GM23338 (cell line): ENCODE data around the gene NEO1.

Experiments used
- EZH2 ChIP-seq: fragments of 200-600 bp; sonication (generic); IDR thresholded peaks from one replicate; pipeline ENCODE4 v1.8.0; 2017; ENCODE audit warnings: antibody characterized with exemption, mild to moderate bottlenecking, low read depth; ENCODE audit not compliant: unreplicated experiment
- EZH2phosphoT487 ChIP-seq: fragments of 200-600 bp; sonication (generic); IDR thresholded peaks from one replicate; pipeline ENCODE4 v1.8.1; 2018; ENCODE audit warnings: antibody characterized with exemption; ENCODE audit not compliant: unreplicated experiment
- NANOG ChIP-seq: IDR thresholded peaks from 2 replicates; pipeline ENCODE4 v1.6.1; 2016; ENCODE audit warnings: antibody characterized with exemption, borderline replicate concordance
- POLR2AphosphoS5 ChIP-seq: IDR thresholded peaks from 2 replicates; pipeline ENCODE4 v1.6.1; 2016; ENCODE audit warnings: antibody characterized with exemption, low read depth
- STAT1 ChIP-seq: IDR thresholded peaks from one replicate; pipeline ENCODE4 v1.6.1; 2016; ENCODE audit warnings: antibody characterized with exemption; ENCODE audit not compliant: unreplicated experiment
- ZNF114 ChIP-seq: fragments of 250-450 bp; sonication (Bioruptor Pico); IDR thresholded peaks from 2 replicates; pipeline ENCODE4 v1.5.0; 2020; ENCODE audit warnings: mild to moderate bottlenecking, moderate library complexity
- TF ChIP-seq, protein P1 (sequence below), 2 experiments: fragments of 200-600 bp in 1 of 2; sonication (generic) in 1 of 2; conservative IDR thresholded peaks; 2 replicates each; pipeline versions ENCODE4 v1.5.1 to v1.6.1; 2016 to 2017; ENCODE audit warnings: antibody characterized with exemption in 2 of 2, low read depth in 2 of 2, mild to moderate bottlenecking in 2 of 2, moderate library complexity in 1 of 2
- TF ChIP-seq, protein P2 (sequence below): IDR thresholded peaks from one replicate; pipeline ENCODE4 v1.6.1; 2018; ENCODE audit warnings: antibody characterized with exemption; ENCODE audit not compliant: unreplicated experiment
- TF ChIP-seq, protein P3 (sequence below): IDR thresholded peaks from 2 replicates; pipeline ENCODE4 v1.6.1; 2016; ENCODE audit warnings: antibody characterized with exemption
- TF ChIP-seq, protein P4 (sequence below): fragments of 250-450 bp; sonication (Bioruptor Pico); IDR thresholded peaks from 2 replicates; pipeline ENCODE4 v1.5.0; 2020; ENCODE audit warnings: mild to moderate bottlenecking, moderate library complexity

- TF ChIP-seq, protein P1, sequence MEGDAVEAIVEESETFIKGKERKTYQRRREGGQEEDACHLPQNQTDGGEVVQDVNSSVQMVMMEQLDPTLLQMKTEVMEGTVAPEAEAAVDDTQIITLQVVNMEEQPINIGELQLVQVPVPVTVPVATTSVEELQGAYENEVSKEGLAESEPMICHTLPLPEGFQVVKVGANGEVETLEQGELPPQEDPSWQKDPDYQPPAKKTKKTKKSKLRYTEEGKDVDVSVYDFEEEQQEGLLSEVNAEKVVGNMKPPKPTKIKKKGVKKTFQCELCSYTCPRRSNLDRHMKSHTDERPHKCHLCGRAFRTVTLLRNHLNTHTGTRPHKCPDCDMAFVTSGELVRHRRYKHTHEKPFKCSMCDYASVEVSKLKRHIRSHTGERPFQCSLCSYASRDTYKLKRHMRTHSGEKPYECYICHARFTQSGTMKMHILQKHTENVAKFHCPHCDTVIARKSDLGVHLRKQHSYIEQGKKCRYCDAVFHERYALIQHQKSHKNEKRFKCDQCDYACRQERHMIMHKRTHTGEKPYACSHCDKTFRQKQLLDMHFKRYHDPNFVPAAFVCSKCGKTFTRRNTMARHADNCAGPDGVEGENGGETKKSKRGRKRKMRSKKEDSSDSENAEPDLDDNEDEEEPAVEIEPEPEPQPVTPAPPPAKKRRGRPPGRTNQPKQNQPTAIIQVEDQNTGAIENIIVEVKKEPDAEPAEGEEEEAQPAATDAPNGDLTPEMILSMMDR (conservative IDR thresholded peaks at IDR 0.05; ENCODE audit: low read depth in 2 of 2): no peak
- no peak for TF ChIP-seq EZH2phosphoT487
- TF ChIP-seq POLR2AphosphoS5: no peak
- TF ChIP-seq, protein P2, sequence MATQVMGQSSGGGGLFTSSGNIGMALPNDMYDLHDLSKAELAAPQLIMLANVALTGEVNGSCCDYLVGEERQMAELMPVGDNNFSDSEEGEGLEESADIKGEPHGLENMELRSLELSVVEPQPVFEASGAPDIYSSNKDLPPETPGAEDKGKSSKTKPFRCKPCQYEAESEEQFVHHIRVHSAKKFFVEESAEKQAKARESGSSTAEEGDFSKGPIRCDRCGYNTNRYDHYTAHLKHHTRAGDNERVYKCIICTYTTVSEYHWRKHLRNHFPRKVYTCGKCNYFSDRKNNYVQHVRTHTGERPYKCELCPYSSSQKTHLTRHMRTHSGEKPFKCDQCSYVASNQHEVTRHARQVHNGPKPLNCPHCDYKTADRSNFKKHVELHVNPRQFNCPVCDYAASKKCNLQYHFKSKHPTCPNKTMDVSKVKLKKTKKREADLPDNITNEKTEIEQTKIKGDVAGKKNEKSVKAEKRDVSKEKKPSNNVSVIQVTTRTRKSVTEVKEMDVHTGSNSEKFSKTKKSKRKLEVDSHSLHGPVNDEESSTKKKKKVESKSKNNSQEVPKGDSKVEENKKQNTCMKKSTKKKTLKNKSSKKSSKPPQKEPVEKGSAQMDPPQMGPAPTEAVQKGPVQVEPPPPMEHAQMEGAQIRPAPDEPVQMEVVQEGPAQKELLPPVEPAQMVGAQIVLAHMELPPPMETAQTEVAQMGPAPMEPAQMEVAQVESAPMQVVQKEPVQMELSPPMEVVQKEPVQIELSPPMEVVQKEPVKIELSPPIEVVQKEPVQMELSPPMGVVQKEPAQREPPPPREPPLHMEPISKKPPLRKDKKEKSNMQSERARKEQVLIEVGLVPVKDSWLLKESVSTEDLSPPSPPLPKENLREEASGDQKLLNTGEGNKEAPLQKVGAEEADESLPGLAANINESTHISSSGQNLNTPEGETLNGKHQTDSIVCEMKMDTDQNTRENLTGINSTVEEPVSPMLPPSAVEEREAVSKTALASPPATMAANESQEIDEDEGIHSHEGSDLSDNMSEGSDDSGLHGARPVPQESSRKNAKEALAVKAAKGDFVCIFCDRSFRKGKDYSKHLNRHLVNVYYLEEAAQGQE: no peak
- TF ChIP-seq, protein P3, sequence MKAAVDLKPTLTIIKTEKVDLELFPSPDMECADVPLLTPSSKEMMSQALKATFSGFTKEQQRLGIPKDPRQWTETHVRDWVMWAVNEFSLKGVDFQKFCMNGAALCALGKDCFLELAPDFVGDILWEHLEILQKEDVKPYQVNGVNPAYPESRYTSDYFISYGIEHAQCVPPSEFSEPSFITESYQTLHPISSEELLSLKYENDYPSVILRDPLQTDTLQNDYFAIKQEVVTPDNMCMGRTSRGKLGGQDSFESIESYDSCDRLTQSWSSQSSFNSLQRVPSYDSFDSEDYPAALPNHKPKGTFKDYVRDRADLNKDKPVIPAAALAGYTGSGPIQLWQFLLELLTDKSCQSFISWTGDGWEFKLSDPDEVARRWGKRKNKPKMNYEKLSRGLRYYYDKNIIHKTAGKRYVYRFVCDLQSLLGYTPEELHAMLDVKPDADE: no peak
- TF ChIP-seq EZH2: no peak
- no peak for TF ChIP-seq STAT1
- TF ChIP-seq, protein P4, sequence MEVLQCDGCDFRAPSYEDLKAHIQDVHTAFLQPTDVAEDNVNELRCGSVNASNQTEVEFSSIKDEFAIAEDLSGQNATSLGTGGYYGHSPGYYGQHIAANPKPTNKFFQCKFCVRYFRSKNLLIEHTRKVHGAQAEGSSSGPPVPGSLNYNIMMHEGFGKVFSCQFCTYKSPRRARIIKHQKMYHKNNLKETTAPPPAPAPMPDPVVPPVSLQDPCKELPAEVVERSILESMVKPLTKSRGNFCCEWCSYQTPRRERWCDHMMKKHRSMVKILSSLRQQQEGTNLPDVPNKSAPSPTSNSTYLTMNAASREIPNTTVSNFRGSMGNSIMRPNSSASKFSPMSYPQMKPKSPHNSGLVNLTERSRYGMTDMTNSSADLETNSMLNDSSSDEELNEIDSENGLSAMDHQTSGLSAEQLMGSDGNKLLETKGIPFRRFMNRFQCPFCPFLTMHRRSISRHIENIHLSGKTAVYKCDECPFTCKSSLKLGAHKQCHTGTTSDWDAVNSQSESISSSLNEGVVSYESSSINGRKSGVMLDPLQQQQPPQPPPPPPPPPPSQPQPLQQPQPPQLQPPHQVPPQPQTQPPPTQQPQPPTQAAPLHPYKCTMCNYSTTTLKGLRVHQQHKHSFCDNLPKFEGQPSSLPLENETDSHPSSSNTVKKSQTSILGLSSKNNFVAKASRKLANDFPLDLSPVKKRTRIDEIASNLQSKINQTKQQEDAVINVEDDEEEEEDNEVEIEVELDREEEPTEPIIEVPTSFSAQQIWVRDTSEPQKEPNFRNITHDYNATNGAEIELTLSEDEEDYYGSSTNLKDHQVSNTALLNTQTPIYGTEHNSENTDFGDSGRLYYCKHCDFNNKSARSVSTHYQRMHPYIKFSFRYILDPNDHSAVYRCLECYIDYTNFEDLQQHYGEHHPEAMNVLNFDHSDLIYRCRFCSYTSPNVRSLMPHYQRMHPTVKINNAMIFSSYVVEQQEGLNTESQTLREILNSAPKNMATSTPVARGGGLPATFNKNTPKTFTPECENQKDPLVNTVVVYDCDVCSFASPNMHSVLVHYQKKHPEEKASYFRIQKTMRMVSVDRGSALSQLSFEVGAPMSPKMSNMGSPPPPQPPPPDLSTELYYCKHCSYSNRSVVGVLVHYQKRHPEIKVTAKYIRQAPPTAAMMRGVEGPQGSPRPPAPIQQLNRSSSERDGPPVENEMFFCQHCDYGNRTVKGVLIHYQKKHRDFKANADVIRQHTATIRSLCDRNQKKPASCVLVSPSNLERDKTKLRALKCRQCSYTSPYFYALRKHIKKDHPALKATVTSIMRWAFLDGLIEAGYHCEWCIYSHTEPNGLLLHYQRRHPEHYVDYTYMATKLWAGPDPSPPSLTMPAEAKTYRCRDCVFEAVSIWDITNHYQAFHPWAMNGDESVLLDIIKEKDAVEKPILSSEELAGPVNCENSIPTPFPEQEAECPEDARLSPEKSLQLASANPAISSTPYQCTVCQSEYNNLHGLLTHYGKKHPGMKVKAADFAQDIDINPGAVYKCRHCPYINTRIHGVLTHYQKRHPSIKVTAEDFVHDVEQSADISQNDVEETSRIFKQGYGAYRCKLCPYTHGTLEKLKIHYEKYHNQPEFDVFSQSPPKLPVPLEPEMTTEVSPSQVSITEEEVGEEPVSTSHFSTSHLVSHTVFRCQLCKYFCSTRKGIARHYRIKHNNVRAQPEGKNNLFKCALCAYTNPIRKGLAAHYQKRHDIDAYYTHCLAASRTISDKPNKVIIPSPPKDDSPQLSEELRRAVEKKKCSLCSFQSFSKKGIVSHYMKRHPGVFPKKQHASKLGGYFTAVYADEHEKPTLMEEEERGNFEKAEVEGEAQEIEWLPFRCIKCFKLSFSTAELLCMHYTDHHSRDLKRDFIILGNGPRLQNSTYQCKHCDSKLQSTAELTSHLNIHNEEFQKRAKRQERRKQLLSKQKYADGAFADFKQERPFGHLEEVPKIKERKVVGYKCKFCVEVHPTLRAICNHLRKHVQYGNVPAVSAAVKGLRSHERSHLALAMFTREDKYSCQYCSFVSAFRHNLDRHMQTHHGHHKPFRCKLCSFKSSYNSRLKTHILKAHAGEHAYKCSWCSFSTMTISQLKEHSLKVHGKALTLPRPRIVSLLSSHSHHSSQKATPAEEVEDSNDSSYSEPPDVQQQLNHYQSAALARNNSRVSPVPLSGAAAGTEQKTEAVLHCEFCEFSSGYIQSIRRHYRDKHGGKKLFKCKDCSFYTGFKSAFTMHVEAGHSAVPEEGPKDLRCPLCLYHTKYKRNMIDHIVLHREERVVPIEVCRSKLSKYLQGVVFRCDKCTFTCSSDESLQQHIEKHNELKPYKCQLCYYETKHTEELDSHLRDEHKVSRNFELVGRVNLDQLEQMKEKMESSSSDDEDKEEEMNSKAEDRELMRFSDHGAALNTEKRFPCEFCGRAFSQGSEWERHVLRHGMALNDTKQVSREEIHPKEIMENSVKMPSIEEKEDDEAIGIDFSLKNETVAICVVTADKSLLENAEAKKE (CRISPR knock-in tag): no peak
- no peak for TF ChIP-seq ZNF114
- TF ChIP-seq NANOG: no peak
These were observed 246.4 kb downstream of the NEO1 start for GRCh38 chr15:73298522-73299245.
